OCI-LY1 (cell line): ENCODE results near the gene CACNG4.

Source experiments
- EZH2 ChIP-seq: fragments of 200-600 bp; sonication (generic), shearing (Covaris generic); IDR thresholded peaks from 2 replicates; pipeline ENCODE4 v1.8.0; 2017; ENCODE audit warnings: borderline replicate concordance, mixed run types, mild to moderate bottlenecking, antibody characterized with exemption, low read length, moderate library complexity, mixed read lengths
- TF ChIP-seq, protein P1 (sequence below): fragments of 200-600 bp; sonication (generic), shearing (Covaris generic); IDR thresholded peaks from 2 replicates; pipeline ENCODE4 v1.5.1; 2017; ENCODE audit warnings: mild to moderate bottlenecking, antibody characterized with exemption, low read length, moderate library complexity, mixed read lengths

DNA sequence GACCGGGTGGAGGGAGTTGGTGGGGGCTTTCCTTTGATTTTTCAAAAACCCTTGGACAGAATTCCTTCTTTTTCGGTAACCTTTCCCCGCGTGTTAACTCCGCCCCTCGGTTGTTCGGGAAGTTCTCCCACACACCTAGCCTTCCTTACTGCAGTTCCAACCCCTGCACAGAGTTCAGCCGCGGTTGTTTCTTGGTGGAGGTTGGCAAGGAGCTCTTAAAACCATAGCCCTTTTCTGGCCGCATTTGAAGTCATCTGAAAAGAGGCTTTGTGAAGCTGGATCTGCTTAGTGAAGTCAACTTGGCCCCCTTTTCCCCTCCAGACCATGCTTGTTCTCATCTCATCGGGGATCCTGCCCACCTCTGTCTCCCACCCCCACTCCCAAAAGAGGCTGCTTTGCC lies 1.8 kb downstream of the CACNG4 start:
- TF ChIP-seq EZH2 = no peak
- TF ChIP-seq, protein P1, sequence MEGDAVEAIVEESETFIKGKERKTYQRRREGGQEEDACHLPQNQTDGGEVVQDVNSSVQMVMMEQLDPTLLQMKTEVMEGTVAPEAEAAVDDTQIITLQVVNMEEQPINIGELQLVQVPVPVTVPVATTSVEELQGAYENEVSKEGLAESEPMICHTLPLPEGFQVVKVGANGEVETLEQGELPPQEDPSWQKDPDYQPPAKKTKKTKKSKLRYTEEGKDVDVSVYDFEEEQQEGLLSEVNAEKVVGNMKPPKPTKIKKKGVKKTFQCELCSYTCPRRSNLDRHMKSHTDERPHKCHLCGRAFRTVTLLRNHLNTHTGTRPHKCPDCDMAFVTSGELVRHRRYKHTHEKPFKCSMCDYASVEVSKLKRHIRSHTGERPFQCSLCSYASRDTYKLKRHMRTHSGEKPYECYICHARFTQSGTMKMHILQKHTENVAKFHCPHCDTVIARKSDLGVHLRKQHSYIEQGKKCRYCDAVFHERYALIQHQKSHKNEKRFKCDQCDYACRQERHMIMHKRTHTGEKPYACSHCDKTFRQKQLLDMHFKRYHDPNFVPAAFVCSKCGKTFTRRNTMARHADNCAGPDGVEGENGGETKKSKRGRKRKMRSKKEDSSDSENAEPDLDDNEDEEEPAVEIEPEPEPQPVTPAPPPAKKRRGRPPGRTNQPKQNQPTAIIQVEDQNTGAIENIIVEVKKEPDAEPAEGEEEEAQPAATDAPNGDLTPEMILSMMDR = no peak
